HG03460 (cell line): ENCODE data around the gene GRM4.

Source experiments
- ATAC-seq: cut with Tn5 transposase; IDR thresholded peaks from one replicate; pipeline ENCODE4 v1.9.1; 2021; ENCODE audit not compliant: unreplicated experiment

The GRM4 gene

DNA sequence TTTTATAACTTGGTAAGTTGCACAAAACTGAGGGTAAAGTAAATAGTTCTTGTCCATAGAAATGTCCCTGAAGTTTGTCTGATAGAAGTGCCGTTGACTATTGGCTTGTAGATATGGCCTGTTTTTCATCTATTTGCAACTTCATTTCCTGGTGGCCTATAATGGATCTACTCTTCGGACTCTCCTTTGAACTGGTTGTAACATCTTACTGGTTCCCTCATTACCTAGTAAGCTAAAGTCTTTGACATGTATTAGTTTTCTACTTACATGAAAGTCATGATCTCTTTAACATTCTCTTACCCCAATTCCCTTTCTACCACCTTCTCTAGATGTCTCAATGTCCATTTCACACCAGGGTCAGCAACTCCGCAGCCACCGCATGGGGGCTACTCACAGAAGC is 146.3 kb downstream of the GRM4 start:
- no peak for ATAC-seq

DNA sequence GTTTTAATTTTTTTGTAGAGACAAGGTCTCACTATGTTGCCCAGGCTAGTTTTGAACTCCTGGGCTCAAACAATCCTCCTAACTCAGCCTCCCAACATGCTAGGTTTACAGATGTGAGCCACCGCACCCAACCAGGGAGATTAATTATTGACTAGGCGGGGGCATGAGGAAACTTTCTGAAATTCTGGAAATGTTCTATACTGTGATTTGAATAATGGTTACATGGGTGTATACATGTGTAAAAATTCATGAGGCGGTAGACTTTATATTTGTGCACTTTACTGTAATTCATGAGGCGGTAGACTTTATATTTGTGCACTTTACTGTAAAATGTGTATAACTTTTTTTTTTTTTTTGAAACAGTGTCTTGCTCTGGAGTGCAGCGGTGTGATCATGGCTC is 147.2 kb downstream of the GRM4 start:
- no peak for ATAC-seq

- no peak for ATAC-seq
Observed at GRCh38 chr6:33997265-33997664, 148.6 kb downstream of the GRM4 start.

DNA sequence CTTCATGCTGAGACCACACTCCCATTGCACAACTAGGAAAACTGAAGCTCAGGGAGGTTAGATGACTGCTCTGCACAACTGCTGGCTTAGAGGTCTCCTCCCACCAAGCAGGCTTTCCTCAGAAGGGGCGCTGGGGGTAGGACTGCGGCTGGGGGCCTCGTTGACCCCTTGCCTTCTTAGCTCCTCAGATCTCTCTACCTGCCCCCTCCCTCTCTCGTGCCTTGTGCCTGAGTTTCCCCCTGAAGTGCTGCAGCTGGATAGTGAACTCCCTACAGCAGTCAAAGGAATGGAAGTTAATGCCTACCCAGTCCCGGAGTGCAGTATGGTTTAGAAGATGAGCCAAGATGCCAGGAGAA is 149.8 kb downstream of the GRM4 start:
- no peak for ATAC-seq

DNA sequence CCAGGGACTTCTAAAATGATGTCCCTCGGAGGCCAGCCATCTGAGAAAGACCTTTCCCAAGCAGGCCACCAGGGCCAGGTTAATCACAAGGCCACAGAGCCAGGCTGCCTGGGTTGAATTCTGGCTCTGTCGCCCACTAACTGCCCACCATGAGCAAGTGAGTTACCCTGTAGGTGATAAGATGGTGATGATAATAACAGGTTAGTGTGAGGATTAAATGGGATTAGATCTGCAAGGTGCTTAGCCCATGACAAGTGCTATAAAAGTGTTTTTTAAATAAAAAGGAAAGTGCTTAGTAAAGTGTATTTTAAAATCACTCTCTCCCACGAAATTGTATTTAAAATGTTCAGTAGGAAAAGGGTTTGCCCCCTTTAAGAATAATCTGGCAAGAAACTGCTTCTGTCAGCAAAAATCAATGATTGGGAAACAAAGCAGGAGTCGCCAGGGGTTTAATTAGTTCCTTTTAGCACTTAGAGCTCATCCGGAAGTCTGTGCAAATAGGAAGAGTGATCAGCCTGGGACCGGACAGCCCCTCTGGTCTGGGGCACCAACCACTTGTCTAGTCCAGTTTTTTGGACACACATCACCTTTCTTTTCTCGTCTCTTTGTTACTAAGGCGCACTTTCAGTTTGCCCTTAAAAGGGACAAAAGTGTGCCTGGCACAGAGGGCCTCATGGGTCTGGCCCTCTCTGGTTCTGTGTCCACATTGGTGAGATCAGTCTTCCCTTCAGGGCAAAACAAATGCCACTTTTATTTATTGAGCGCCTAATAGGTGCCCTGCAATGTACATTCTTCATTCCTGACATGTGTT is 150.4 kb downstream of the GRM4 start:
- no peak for ATAC-seq

GRCh38 chr6:33994472-33995308 is 151.2 kb downstream of the GRM4 start:
- no peak for ATAC-seq

DNA sequence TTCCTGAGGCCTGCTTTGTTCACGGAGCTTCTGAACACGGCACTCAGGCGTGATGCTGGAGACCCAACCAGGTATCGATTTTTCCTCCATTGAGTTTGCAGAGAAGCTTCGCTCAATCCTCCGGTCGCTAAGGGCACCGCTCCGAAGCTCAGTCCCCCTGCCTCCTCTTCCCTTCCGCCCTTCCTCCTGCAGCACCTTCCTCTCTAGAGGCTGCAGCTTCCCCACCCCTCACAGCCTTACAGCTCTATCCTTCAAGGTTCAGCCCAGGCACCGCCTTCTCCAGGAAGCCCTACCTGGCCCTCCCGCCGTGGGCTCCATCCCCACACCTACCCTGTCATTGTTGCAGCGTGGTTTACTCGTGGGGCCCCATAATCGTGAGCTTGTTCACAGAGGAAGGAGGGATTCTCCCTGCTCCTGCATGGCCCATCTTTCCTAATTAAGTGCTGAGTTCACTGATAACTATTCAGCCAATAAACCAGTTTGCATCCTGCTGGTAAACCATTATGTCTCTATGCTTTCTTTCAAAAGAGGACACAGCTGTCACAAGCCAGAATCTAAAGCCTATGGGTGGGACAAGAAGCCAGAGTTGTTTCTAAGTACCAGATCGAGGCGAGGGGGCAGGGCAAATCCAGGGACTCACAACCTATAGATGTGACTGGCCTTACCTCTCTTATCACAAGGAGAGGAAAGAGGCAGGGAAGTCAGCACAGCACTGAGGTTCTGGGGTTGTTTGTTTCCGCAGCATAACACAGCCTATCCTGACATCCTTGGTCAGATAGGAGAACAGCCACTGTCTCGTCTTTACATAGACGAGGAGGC is 152.0 kb downstream of the GRM4 start:
- ATAC-seq, result no peak

DNA sequence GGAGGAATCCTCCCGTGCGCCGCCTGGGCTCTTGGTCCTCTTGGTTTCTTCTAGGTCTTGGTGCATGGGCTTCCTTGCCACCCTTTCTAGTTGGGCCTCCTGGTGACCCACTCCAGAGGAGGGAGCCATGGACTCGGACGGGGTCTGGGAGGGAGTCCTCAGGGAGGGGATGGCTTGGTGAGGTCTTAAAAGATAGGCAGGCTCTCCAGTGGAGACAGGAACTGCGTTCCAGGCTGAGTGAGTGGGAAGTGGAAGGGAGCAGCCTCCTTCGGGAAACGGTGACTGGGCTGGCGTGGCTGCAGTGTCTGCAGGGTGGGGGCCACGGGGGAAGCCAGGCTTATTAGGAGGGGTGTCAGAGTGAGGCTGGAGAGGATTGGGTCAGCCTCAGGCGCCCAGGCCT is 152.8 kb downstream of the GRM4 start:
- no peak for ATAC-seq

- ATAC-seq, result no peak
Observed at GRCh38 chr6:33992191-33992590, 153.7 kb downstream of the GRM4 start.

DNA sequence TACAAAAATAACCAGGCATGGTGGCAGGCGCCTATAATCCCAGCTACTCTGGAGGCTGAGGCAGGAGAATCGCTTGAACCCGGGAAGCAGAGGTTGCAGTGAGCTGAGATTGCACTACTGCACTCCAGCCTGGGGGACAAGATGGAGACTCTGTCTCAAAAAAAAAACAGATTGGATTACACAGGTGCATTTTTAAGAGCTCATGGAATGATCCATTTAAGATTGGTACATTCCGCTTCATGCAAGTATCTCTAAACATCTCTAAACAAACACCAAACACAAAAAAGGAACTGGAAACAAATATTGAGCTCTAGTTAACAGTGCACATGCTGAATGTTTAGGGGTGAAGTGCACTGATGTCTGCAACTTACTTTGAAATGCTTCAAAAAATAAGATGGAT is 154.3 kb downstream of the GRM4 start:
- ATAC-seq, result no peak

DNA sequence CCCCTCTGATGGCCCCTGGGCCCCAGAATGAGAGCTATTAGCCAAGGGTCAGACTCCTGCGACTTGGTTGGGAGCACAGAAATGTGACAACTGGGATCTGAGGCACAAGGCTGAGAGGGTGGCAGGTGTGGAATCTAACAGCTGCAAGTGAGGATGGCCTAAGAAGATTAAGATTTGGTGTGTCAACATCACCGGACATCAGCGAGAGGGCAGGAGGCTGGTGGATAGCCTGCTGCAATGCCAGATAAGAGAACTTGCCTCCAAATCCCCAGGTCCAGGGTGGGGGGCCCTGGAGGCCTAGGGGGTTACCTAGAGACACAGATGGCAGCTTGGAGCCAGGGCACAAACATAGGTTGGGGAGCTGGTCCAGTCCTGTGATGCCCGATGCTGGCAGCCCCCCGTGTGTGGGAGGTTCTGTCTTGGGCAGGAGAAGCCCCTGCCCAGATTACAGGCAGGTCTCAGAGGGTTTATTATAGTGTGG is 155.8 kb downstream of the GRM4 start:
- no peak for ATAC-seq

DNA sequence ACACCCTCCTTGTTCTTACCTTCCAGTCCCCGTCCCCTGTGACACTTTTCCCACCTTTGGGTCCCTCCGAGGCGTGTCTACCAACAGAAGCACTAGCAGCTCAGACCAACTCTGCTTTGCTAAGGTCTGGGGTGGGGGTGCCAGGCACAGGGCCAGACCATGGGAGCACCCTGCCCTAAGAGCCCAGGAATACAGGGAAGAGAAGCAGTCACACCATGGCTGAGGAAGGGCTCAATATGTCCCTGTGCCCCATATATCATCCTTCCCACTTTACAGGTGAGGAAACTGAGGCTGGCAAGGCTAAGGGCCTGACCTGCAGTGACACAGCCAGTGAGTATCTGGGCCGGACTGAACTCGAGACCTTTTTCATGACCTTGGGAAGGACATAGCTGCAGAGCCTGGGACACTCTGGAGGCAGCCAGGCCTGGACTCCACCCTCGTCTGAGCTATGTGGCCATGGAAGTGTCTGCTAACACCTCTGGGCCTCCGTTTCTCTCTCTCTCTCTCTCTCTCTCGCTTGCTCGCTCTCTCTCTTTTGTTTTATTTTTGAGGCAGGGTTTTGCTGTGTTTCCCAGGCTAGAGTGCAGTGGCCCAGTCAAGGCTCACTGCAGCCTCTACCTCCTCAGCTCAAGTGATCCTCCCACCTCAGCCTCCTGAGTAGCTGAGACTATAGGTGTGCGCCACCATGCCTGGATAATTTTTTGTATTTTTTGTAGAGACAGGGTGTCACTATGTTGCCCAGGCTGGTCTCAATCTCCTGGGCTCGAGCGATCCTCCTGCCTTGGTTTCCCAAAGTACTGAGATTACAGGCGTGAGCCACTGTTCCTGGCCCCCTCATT is 156.7 kb downstream of the GRM4 start:
- no peak for ATAC-seq

DNA sequence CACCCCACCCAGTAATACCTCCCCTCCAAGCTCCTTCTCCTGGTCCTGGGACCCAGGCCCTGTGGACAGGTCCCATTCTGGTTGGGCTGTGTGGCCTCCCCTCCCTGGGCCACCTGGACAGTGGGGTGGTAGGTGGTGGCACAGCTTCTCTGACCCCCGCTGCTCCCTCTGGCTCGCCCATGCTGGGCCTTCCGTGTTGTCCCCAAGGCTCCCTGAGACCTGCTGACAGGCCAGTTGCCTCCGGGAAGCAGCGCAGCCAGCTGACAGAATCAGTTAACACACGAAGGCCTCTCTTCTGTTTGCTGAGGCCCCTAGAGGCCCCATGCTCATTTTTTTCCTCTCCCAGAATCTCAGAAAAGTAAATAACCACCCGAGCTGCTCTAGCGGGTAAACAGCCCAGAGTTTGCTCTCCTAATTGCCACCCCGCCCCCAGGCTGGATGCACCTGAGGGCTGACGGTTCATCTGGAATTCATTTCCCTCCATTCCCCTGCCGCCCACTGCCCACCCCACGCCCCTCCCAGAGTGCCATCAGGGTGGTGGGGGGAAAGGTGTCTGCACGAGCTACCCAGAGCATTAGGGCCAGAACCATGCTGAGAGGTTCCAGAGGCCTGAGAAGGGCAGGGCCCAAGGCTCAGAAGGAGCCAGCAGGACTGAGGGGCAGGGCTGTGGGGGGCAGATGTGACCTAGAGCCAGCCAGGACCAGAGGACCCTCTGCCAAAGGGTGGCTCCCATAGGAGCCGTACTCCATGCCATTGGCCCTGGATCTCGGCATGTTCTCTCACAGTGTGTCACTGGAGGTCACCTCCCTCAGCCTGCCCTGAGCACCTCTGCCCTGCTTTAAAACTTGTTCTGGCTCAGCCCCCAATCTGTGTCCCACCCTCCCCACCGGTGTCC is 157.5 kb downstream of the GRM4 start:
- no peak for ATAC-seq

DNA sequence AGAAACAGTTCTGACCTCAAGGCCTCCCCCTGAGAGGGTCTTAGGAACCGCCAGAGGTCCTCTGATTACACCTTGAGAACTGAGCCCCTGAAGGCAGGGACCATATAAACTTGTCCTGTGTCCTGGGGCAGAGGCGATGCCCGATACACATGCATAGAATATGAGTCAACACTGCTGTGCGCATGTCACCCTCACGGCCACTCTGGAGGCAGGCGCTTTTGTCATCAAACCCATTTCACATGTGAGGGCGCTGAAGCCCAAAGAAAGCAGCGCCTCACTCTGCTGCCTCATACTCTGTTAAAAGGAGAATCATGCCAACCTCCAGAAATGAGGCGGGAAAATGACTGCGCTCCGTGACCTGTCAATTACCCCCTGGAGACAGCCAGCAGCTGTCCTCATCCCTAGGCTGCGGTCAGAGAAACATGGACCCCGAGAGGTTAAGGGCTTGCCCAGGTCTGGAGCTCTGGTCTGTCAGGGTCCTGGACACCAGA is 158.3 kb downstream of the GRM4 start:
- no peak for ATAC-seq

- no peak for ATAC-seq
Observed at GRCh38 chr6:33985947-33986346, 159.9 kb downstream of the GRM4 start.

DNA sequence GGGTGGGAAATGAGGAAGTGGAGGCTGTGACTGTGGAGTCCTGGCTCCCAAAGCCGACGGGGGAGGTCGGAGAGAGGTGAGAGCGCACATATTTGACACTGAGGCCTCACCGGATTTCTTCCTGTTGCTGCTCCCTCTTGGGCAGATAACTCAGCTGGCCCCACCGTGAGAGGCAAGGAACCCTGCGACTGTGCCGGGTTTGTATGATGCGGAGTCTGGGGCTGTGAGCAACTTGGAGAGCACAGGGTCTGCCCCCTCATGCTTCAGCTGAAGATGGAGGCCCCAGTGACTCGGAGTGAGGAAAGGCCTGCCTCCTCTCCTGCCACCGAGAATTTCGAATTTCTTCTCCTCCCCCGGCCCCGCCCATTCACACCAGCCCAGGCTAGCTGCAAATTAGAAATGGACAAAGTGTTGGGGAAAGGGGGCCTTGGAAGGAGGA is 160.6 kb downstream of the GRM4 start:
- ATAC-seq, result no peak

- ATAC-seq, result no peak
Observed at GRCh38 chr6:33984466-33985312, 161.2 kb downstream of the GRM4 start.

- ATAC-seq, result no peak
Observed at GRCh38 chr6:33983721-33984465, 162.0 kb downstream of the GRM4 start.
